Calu3 (cell line): ENCODE results near the gene HRK. TPM values are rescaled to one million over a fixed set of nuclear protein-coding genes. Genes with fewer than 3 reads are reported as not detected.

Experiments
- BruUV-seq: library from RNA; stranded (reverse); fragments of 400-500 nt; replicated peaks from 2 replicates; lab custom pipeline; 2021; lab: Mats Ljungman, UMichigan
- CTCF ChIA-PET: fragments of 300-600 bp; sonication (Branson Sonifier 250); formaldehyde crosslinking; loops from one replicate; lab custom pipeline; 2022; ENCODE audit warnings: antibody characterized with exemption; lab: Charles Lee
- DNase-seq: peaks from one replicate; pipeline ENCODE4 v3.0.0; 2022
- H3K27ac Mint-ChIP-seq: one replicate; pipeline ENCODE4 v1.8.0; 2022; ENCODE audit warnings: mixed read lengths; ENCODE audit not compliant: unreplicated experiment
- H3K27me3 Mint-ChIP-seq: one replicate; pipeline ENCODE4 v1.8.0; 2022; ENCODE audit warnings: mixed read lengths; ENCODE audit not compliant: unreplicated experiment
- H3K36me3 Mint-ChIP-seq: one replicate; pipeline ENCODE4 v1.8.0; 2022; ENCODE audit warnings: mild to moderate bottlenecking, moderate library complexity, mixed read lengths; ENCODE audit not compliant: insufficient read depth, unreplicated experiment
- H3K4me1 Mint-ChIP-seq: one replicate; pipeline ENCODE4 v1.8.0; 2022; ENCODE audit warnings: mild to moderate bottlenecking, low read depth, mixed read lengths; ENCODE audit not compliant: unreplicated experiment
- H3K4me3 Mint-ChIP-seq: one replicate; pipeline ENCODE4 v1.8.0; 2022; ENCODE audit warnings: mild to moderate bottlenecking, low read depth, moderate library complexity, mixed read lengths; ENCODE audit not compliant: unreplicated experiment
- H3K9me3 Mint-ChIP-seq: one replicate; pipeline ENCODE4 v1.8.0; 2022; ENCODE audit warnings: low read depth, mixed read lengths; ENCODE audit not compliant: unreplicated experiment
- CTCF ChIP-seq: fragments of 200-600 bp; IDR thresholded peaks from one replicate; pipeline ENCODE4 v1.8.0; 2022; ENCODE audit warnings: antibody characterized with exemption; ENCODE audit not compliant: unreplicated experiment
- intact Hi-C: fragments of 100-400 bp; cut with micrococcal nuclease; formaldehyde crosslinking; loops from one replicate; pipeline ENCODE4 v1.10.0; 2022; ENCODE audit not compliant: unreplicated experiment
- total RNA-seq: library from RNA; stranded (reverse); gene quantifications from 2 replicates; pipeline ENCODE4 v1.2.3, GENCODE V29; 2022

The HRK gene
- total RNA-seq, 1 experiment from 2014 or later = not detected

GRCh38 chr12:116916122-116916521, 34.9 kb upstream of the HRK start:
- peak overlapping the region; percentile 92 for H3K27ac Mint-ChIP-seq
- intact Hi-C loops = loop anchor here (1.0 to 5.0 kb wide), 2 partner anchors 99 to 178 kb away; partner anchors contain the start of genes RNFT2 and SPRING1
- DNase-seq = peak; percentile 24
- no peak for TF ChIP-seq CTCF
- peaks cover 33% of the 10 kb centered on the region for H3K36me3 Mint-ChIP-seq
- peak overlapping the region; percentile 7 for H3K4me3 Mint-ChIP-seq
- no peaks in the 10 kb centered on the region for H3K9me3 Mint-ChIP-seq
- no TSS peak for BruUV-seq
- H3K4me1 Mint-ChIP-seq = peaks cover 89% of the 10 kb centered on the region
- CTCF ChIA-PET = interaction anchor here (0.5 kb wide), 1 partner anchor 768 kb away, joined by 3 read pairs; no protein-coding TSS in a partner anchor
- H3K27me3 Mint-ChIP-seq = no peaks in the 10 kb centered on the region

- no peaks in the 10 kb centered on the region for H3K27me3 Mint-ChIP-seq
- peaks cover 81% of the 10 kb centered on the region for H3K4me1 Mint-ChIP-seq
- no peak for TF ChIP-seq CTCF
- peak overlapping the region; percentile 7 for H3K4me3 Mint-ChIP-seq
- CTCF ChIA-PET = no interaction called here
- no peaks in the 10 kb centered on the region for H3K9me3 Mint-ChIP-seq
- intact Hi-C loops = loop anchor here (5.0 kb wide), 1 partner anchor 98 kb away; no protein-coding TSS in a partner anchor
- no TSS peak for BruUV-seq
- peaks cover 41% of the 10 kb centered on the region for H3K36me3 Mint-ChIP-seq
- peak overlapping the region; percentile 92 for H3K27ac Mint-ChIP-seq
- DNase-seq = no peak
Measured at GRCh38 chr12:116915326-116915725, 34.1 kb upstream of the HRK start.

- Mint-ChIP-seq H3K27ac (peak within 1 kb of the TSS; percentile 59), H3K4me1 (peaks cover 36% of the 10 kb centered on the region), H3K36me3 (peaks cover 30% of the 10 kb centered on the region), H3K27me3 (peaks cover 31% of the 10 kb centered on the region), H3K4me3 (peak within 1 kb of the TSS; percentile 71), H3K9me3 (no peaks in the 10 kb centered on the region)
- TF ChIP-seq CTCF = no peak
- no TSS peak for BruUV-seq
- CTCF ChIA-PET = no interaction called here
- peak; percentile 87 for DNase-seq
- intact Hi-C loops = no loop called here
Measured at GRCh38 chr12:116910645-116911451, 29.6 kb upstream of the HRK start, which contains the start of gene FBXW8. TSS of gene FBXW8 (plus strand) at chr12:116910950. CDS start at chr12:116911038, 88 bp downstream.

GRCh38 chr12:116910280-116910644, 29.0 kb upstream of the HRK start:
- CTCF ChIA-PET = no interaction called here
- peaks cover 31% of the 10 kb centered on the region for H3K4me1 Mint-ChIP-seq
- no peak for TF ChIP-seq CTCF
- no peak for DNase-seq
- peak overlapping the region; percentile 21 for H3K27ac Mint-ChIP-seq
- no peaks in the 10 kb centered on the region for H3K9me3 Mint-ChIP-seq
- intact Hi-C loops = no loop called here
- H3K36me3 Mint-ChIP-seq = peaks cover 24% of the 10 kb centered on the region
- H3K4me3 Mint-ChIP-seq = peak overlapping the region; percentile 71
- BruUV-seq = no TSS peak
- H3K27me3 Mint-ChIP-seq = peaks cover 31% of the 10 kb centered on the region
